HUDEP-2 (cell line): Measurements from ENCODE around the gene FGF18.
"Not testable (repeated sequence)": the region's sequence is repeated elsewhere in the genome, so short reads cannot be mapped to it uniquely, and the experiment has no call there.

ENCODE experiments used
- DNase-seq, 76 experiments: peaks; one replicate each; lab custom pipeline; 2025; ENCODE audit not compliant: unreplicated experiment in 76 of 76; lab: John Stamatoyannopoulos, UW

The FGF18 gene

GRCh38 chr5:171398660-171399059 lies 20.8 kb upstream of the FGF18 start:
- not testable (repeated sequence) for DNase-seq

- no peak for DNase-seq
Measured at GRCh38 chr5:171400169-171400568, 19.3 kb upstream of the FGF18 start.

GRCh38 chr5:171401167-171401947 lies 18.1 kb upstream of the FGF18 start:
- no peak for DNase-seq

GRCh38 chr5:171402751-171403150 lies 16.7 kb upstream of the FGF18 start:
- not testable (repeated sequence) for DNase-seq

GRCh38 chr5:171405615-171406014 lies 13.8 kb upstream of the FGF18 start:
- DNase-seq = peak in 3 of 76 experiments; percentile 11 to 23 (median 14)

GRCh38 chr5:171407234-171407633 lies 12.2 kb upstream of the FGF18 start:
- no peak for DNase-seq

- DNase-seq = peak in 9 of 76 experiments; percentile 8 to 28 (median 16)
Measured at GRCh38 chr5:171409164-171410136, 10.0 kb upstream of the FGF18 start.

- DNase-seq = no peak
Measured at GRCh38 chr5:171410181-171410580, 9.3 kb upstream of the FGF18 start.

- DNase-seq = no peak
Measured at GRCh38 chr5:171412186-171412585, 7.3 kb upstream of the FGF18 start.

- DNase-seq = no peak
Measured at GRCh38 chr5:171413153-171413910, 6.1 kb upstream of the FGF18 start.

- not testable (repeated sequence) for DNase-seq
Measured at GRCh38 chr5:171413993-171414392, 5.5 kb upstream of the FGF18 start.

GRCh38 chr5:171415115-171415730 lies 4.2 kb upstream of the FGF18 start:
- no peak for DNase-seq

GRCh38 chr5:171416160-171417049 lies 3.0 kb upstream of the FGF18 start:
- no peak for DNase-seq

GRCh38 chr5:171418316-171418981 lies 998 bp upstream of the FGF18 start:
- DNase-seq = peak in 62 of 76 experiments; percentile 5 to 78 (median 44)

GRCh38 chr5:171419688-171420430 lies 412 bp downstream of the FGF18 start:
- peak in 3 of 76 experiments; percentile 9 to 13 (median 11) for DNase-seq

GRCh38 chr5:171420431-171421241 lies 1.2 kb downstream of the FGF18 start:
- DNase-seq = peak in 6 of 76 experiments; percentile 9 to 30 (median 16)
